HG03432 (cell line): Measurements from ENCODE around the gene DNAJC5G.
"Not testable (repeated sequence)": the region's sequence is repeated elsewhere in the genome, so short reads cannot be mapped to it uniquely, and the experiment has no call there.

Source experiments
- ATAC-seq: cut with Tn5 transposase; IDR thresholded peaks from one replicate; pipeline ENCODE4 v1.9.1; 2021; ENCODE audit warnings: mild to moderate bottlenecking, moderate library complexity; ENCODE audit not compliant: unreplicated experiment

The DNAJC5G gene

DNA sequence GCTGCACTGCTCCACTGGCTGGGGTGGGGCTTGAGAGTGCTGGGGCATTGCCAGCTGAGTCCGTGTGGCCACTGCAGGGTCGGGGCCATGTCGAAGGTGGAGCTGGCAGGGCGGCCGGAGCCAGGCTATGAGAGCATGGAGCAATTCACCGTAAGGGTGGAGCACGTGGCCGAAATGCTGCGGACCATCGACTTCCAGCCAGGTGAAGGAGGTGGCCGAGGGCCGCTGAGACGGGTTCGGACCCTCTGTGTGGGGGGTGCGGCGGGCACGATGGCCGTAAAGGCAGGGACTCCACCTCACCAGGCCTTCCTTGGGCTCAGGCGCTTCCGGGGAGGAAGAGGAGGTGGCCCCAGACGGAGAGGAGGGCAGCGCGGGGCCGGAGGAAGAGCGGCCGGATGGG lies 30.9 kb downstream of the DNAJC5G start:
- no peak for ATAC-seq

- no peak for ATAC-seq
Observed at GRCh38 chr2:27306573-27307286, 31.5 kb downstream of the DNAJC5G start.

DNA sequence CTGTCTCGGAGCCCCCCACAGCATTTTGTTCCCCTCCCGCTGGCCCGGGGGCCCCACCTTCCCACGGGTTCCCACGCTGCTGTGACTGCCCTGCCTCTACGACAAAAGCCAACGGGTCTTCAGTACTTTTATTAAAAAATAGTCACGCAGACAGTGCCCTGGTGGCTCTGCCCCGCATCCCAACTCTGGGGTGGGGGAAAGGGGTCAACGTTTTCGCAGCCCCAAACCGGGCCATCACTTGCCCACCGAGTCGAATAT lies 32.0 kb downstream of the DNAJC5G start:
- no peak for ATAC-seq

- ATAC-seq: no peak
Observed at GRCh38 chr2:27307545-27308358, 32.5 kb downstream of the DNAJC5G start.

DNA sequence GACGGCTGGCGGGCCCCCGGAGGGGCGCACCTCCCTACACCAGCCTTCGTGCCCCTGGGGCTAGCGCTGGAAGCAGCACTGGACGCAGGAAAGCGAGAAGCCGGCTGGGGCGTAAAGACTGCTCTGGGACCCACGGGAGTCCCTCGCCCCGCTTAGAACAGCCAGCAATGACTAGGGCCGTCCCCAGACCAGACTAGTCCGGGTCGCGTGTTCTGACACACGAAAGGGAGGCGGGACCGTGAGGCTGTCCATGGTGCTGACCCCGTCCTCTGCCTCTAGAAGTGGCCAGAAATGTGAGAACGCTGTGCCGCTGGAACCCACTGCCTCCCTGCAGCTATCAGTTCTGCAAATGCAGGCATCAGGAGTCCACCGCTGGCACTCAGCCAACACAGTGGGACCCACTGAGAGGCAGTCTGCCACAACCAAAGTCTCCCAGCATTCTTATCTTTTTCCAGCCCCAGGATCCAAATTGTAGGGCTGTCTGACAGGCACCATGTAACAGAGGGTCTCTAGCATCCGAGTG lies 33.2 kb downstream of the DNAJC5G start, which contains the start of gene UCN:
Gene UCN (minus strand): TSS at position 87 of the 523 bp plus-strand sequence. CDS start 550 bp downstream, outside the sequence.
- ATAC-seq: no peak

- ATAC-seq: no peak
Observed at GRCh38 chr2:27309651-27310050, 34.4 kb downstream of the DNAJC5G start.

DNA sequence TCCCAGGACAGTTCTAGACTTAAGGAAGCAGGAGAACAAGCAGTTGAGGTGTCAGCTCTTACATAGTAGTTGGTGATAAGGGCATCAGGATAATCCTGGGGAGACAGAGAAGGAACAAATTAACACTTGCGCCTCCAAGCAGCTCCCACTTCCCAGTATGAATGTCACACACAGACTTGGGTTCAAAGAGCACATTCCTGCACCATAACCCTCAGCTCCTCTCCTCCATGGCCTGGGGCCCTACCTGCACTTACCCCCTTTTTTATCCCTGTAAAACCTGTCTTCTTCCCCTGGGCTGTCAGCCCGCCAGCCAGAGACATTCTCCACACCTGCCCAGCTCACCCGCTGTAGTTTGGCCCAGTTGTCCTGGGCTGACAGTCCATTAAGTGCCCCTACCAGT lies 36.9 kb downstream of the DNAJC5G start:
- no peak for ATAC-seq

DNA sequence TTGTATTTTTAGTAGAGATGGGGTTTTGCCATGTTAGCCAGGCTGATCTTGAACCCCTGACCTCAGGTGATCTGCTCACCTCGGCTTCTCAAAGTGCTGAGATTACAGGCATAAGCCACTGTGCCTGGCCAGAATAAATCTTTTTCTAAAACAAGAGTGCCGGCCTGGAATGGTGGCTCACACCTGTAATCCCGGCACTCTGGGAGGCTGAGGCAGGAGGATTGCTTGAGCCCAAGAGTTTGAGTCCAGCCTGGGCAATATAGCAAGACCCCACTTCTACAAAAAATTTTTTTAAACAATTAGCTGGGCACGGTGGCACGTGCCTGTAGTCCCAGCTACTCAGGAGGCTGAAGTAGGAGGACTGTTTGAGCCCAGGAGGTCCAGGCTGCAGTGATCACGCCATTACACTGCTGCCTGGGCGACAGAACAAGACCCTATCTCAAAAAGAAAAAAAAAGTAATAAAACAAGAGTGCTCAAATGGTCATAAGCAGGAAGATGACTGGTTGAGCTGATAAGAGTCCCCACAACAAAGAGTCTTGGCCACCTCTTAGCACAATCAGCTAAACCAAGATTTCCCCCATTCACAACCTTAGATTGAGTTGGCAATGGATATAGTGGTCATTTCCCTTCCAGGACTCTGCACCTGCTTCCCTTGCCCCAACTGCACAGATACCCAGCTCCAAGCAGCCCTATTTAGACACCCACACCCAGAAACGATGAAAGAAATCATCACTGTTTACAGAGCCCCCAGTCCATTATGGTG lies 38.8 kb downstream of the DNAJC5G start:
- ATAC-seq: no peak

DNA sequence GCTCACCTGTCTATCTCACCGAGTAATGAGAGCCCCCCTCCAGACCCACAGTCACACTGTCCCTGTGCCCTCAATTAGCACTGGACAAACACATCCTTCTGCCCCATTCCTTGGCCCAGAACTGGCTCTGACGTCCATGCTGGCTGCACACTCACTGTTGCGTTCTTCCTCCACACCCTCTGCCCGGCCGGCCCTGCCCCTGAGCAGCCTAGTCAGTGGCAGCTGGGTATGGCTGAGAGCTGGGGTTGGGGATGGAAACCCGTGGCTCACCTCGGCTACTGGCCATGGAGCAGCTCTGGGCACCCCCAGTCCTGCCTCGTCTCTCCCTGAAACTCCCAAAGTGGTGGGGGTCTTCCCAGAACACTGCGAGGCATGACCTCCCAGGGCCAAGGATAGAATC lies 39.5 kb downstream of the DNAJC5G start:
- ATAC-seq: no peak

DNA sequence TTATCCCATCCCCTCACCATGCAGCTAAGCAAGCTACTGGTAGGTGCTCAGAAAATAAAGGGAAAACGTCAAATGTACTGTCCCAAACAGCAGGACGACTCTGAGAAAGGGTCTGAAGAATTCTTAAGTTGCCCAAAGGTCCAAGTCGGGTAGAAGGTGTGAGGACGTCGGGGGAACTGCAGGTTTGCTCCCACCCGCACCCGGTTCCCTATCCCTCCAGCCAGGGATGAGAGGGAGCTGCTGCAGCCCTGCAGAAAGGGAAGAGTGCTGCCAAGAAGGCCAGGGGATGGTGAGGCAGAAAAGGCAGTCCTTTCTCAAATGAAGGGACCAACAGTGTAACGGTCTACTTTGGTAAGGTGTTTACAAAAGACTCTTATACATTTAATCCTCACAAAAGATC lies 39.9 kb downstream of the DNAJC5G start:
- no peak for ATAC-seq

DNA sequence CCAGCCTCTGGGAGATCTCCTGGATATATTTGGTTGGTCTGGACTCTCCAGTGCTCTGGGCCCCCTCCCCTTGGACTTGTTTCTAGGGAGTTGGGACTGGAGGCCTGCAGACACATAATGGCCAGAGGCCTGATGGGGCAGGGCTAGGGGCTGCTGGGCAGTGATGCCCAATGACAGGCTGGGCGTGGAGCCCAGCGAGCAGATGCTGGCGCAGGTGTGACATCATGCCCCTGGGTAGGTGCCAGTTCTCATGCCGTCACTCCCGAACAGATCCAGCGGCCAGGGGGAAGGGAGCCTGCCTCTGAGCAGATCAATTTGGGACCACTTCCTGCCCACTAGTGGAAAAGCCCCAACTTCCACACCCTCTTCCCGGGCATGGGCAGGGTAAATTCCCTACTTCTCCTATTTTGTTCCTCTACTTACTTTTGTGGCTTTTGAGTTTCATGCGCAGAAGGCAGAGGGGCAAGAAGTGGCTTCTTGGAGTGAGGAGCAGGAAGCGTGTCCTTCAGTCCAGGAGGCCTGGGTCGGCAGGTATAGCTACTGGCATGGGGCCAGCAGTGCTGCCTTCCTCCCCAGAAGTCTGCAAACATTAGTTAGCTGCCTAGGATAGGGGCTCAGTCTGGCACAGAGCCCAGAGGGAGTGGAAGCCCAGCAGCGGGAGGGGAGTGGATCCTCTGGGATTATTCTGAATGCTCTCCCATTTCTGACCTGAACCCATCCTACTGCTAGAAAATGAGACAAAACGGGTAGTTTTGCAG lies 41.6 kb downstream of the DNAJC5G start:
- ATAC-seq: no peak

DNA sequence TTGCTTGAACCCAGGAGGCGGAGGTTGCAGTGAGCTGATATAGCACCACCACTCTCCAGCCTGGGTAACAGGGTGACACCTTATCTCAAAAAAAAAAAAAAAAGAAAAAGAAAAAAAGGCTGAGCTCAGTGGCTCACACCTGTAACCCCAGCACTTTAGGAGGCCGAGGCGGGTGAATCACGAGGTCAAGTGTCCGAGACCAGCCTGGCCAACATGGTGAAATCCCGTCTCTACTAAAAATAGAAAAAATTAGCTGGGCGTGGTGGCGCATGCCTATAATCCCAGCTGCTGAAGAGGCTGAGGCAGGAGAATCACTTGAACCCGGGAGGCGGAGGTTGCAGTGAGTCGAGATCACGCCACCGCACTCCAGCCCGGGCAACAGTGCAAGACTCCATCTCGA lies 44.6 kb downstream of the DNAJC5G start:
- not testable (repeated sequence) for ATAC-seq

DNA sequence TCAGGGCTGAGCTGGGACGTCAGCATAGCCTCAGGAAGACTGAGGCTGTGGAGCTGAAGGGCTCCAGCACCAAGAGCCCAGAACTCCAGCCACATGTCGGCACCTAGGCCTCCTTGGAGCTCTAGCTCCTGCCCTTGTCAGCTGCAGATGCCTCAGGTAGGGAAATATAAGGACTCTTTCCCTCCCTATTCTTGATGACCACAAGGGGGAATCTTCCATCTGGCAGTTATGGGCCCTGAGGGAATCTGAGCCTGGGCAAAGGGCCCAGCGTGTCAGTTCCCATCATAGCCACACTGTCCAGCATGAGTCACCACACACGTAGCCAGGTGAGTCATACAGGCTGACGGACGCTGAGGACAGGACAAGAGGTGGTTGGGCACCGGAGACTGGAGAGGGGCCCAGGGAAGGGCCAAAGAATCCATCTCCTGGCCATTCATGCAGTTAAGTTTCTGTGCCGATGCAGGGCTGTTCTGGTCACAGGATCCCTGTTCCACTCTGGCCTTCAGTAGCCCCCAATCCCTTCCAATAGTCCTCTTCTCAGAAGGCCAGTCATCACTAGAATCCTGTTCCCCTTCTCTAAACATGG lies 45.8 kb downstream of the DNAJC5G start:
- ATAC-seq: no peak

- peak; percentile 33 for ATAC-seq
Observed at GRCh38 chr2:27322301-27322765, 47.1 kb downstream of the DNAJC5G start.

- ATAC-seq: peak; percentile 94
Observed at GRCh38 chr2:27322766-27323595, 47.7 kb downstream of the DNAJC5G start, which contains the start of gene MPV17. TSS of gene MPV17 (minus strand) at chr2:27323097. CDS start at chr2:27322517, 580 bp downstream.

GRCh38 chr2:27323596-27324285 lies 48.5 kb downstream of the DNAJC5G start:
- ATAC-seq: no peak

- no peak for ATAC-seq
Observed at GRCh38 chr2:27324720-27325119, 49.5 kb downstream of the DNAJC5G start.
